Measurements from ENCODE around the gene BNC2.
A peak's percentile ranks its signal among the peaks of the same experiment; 100 is the strongest.
"Not testable (repeated sequence)": the region's sequence is repeated elsewhere in the genome, so short reads cannot be mapped to it uniquely, and the experiment has no call there.

BNC2 gene

GRCh38 chr9:16870596-16871335 is at the start of gene BNC2:
Gene BNC2 (minus strand): TSS chr9:16870670. CDS start chr9:16870648, 22 bp downstream.
- no peak for DNase-seq (ENCODE audit: low read depth in 3 of 3)

- no peak for DNase-seq (ENCODE audit: low read depth in 3 of 3)
These were observed 48.5 kb upstream of the BNC2 start for GRCh38 chr9:16918920-16919319.

GRCh38 chr9:16915126-16915831 is 44.8 kb upstream of the BNC2 start:
- no peak for DNase-seq (ENCODE audit: low read depth in 3 of 3)

GRCh38 chr9:16912197-16912596 is 41.7 kb upstream of the BNC2 start:
- no peak for DNase-seq (ENCODE audit: low read depth in 3 of 3)

GRCh38 chr9:16908206-16908605 is 37.7 kb upstream of the BNC2 start:
- not testable (repeated sequence) for DNase-seq (ENCODE audit: low read depth in 3 of 3)

- DNase-seq (ENCODE audit: low read depth in 3 of 3), result no peak
These were observed 34.2 kb upstream of the BNC2 start for GRCh38 chr9:16904655-16905054.

GRCh38 chr9:16901590-16901989 is 31.1 kb upstream of the BNC2 start:
- DNase-seq (ENCODE audit: low read depth in 3 of 3), result no peak

GRCh38 chr9:16899606-16900005 is 29.1 kb upstream of the BNC2 start:
- DNase-seq (ENCODE audit: low read depth in 3 of 3), result no peak

- no peak for DNase-seq (ENCODE audit: low read depth in 3 of 3)
These were observed 28.0 kb upstream of the BNC2 start for GRCh38 chr9:16898464-16898863.

GRCh38 chr9:16888594-16888993 is 18.1 kb upstream of the BNC2 start:
- DNase-seq (ENCODE audit: low read depth in 3 of 3), result no peak

- no peak for DNase-seq (ENCODE audit: low read depth in 3 of 3)
These were observed 15.5 kb upstream of the BNC2 start for GRCh38 chr9:16885931-16886330.

GRCh38 chr9:16884952-16885513 is 14.6 kb upstream of the BNC2 start:
- no peak for DNase-seq (ENCODE audit: low read depth in 3 of 3)

GRCh38 chr9:16884373-16884772 is 13.9 kb upstream of the BNC2 start:
- DNase-seq (ENCODE audit: low read depth in 3 of 3), result no peak

- DNase-seq (ENCODE audit: low read depth in 3 of 3), result no peak
These were observed 13.1 kb upstream of the BNC2 start for GRCh38 chr9:16883586-16883985.

- not testable (repeated sequence) for DNase-seq (ENCODE audit: low read depth in 3 of 3)
These were observed 12.0 kb upstream of the BNC2 start for GRCh38 chr9:16882440-16882839.

- DNase-seq (ENCODE audit: low read depth in 3 of 3), result no peak
These were observed 8.9 kb upstream of the BNC2 start for GRCh38 chr9:16879416-16879815.

- DNase-seq (ENCODE audit: low read depth in 3 of 3), result no peak
These were observed 6.8 kb upstream of the BNC2 start for GRCh38 chr9:16877256-16877655.

- DNase-seq (ENCODE audit: low read depth in 3 of 3), result no peak
These were observed 2.8 kb upstream of the BNC2 start for GRCh38 chr9:16873126-16873802.

- peak in 1 of 3 experiments; percentile 2 for DNase-seq (ENCODE audit: low read depth in 3 of 3)
These were observed 1.1 kb upstream of the BNC2 start for GRCh38 chr9:16871336-16872151.

- DNase-seq (ENCODE audit: low read depth in 3 of 3), result no peak
These were observed 431 bp downstream of the BNC2 start for GRCh38 chr9:16869882-16870595.
